NCI-H2107 treated with DMSO at 0.1 percent for 48 hours (cell line): ENCODE measurements around the gene CHID1.

Experiments used
- DNase-seq: peaks from one replicate; lab custom pipeline; 2025; ENCODE audit not compliant: unreplicated experiment; lab: John Stamatoyannopoulos, UW

CHID1 gene

DNA sequence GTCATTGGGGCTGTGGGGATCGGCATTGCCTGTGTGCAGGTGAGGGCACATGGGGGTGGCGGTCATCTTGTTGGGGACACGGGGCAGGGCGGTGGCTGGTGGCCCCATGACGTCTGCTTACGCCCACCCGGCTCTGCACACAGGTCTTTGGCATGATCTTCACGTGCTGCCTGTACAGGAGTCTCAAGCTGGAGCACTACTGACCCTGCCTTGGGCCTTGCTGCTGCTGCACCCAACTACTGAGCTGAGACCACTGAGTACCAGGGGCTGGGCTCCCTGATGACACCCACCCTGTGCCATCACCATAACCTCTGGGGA, 72.7 kb downstream of the CHID1 start:
- no peak for DNase-seq

DNA sequence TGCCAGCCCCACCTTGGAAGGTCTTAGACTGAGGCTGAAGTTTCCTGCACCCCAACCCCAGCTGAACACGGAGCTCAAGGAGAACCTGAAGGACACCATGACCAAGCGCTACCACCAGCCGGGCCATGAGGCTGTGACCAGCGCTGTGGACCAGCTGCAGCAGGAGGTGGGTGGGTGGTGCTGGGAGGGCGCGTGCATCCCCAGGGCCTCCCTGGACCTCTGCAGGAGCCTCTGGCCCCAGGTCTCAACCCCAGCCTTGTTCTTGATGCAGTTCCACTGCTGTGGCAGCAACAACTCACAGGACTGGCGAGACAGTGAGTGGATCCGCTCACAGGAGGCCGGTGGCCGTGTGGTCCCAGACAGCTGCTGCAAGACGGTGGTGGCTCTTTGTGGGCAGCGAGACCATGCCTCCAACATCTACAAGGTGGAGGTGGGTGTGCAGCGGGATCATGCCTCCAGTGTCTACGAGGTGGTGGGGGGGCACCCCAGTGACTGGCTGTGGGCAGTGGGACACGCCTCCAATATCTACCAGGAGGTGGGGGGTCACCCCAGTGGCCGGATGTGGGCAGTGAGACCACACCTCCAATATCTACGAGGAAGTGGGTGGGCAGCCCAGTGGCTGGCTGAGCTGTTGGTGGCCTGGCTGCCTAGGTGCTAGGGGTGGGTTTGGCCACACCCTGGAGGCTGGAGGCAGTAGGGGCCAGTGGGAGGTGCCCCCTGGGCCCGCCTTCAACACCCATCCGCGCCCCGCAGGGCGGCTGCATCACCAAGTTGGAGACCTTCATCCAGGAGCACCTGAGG, 73.2 kb downstream of the CHID1 start:
- no peak for DNase-seq

DNA sequence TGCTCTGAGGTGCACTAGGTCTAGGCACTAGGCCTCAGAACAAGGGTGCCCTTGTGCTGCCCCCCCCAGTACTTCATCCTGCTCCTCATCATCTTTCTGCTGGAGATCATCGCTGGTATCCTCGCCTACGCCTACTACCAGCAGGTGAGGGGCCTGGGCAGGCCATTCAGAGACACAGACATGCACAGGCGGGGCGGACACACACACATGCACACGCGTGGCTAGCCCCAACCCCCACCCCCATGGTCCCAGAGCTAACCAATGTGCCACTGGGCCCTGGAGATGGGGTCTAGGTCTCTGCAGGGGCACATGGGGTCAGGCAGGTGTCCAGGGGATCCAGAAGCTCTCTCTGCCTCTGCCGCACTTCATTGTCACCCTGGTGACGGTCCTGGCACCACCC, 73.9 kb downstream of the CHID1 start:
- DNase-seq = no peak

DNA sequence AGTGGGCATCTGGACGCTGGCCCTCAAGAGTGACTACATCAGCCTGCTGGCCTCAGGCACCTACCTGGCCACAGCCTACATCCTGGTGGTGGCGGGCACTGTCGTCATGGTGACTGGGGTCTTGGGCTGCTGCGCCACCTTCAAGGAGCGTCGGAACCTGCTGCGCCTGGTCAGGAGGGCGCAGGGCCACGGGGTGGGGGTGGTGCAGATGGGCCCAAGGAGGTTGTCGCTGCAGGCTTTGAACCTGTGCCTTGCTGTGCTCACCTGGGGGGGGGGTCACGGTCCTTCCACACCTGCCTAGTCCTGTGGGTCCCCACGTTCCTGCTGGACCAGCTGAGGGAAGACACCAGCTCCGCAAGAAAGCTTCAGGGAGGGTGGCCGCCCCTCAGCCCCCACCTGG, 74.3 kb downstream of the CHID1 start:
- no peak for DNase-seq

DNA sequence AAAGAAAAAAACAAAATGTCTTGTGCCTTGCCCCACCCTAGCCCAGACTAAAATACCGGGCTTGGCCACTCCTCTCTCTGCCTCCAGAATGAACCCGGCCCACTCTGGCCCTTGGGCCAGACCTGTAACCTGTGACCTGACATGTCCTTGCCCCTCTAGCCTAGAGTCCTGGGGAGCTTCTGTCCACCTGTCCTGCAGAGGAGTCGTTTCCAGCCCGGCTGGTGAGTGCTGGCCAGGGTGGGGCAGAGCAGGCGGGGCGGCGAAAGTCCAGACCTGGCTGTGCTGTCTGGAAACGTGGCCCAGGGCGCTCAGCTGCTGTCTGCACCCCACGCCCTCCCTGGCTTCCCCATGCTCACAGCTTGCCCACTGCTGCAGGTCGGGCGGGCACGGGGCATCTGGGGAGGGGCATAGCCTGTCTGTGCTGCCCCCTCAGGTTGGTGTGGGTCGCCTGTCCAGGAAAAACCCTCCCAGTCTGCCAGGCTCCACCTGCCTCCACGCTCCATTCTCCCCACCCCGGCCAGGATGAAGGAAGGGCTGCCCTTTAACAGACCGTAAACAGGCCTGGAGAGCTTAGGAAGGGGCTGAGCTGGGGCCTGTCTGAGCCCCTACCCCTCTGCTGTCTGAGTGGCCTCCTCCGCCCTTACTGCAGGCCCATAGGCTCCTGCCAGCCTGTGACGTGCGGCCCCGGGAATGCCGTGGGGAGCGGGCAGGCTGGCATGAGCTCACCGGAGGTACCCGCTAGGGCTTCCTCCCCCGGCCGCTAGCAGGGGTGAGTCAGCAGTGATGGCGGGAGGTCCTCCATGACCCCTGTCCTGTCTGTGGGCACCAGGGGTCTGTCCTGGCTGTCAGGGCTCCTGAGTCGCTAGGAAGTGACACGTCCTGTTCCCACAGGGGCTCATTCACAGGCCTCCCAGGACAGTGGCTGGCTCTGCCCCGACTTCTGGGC, 76.0 kb downstream of the CHID1 start:
- DNase-seq = no peak

DNA sequence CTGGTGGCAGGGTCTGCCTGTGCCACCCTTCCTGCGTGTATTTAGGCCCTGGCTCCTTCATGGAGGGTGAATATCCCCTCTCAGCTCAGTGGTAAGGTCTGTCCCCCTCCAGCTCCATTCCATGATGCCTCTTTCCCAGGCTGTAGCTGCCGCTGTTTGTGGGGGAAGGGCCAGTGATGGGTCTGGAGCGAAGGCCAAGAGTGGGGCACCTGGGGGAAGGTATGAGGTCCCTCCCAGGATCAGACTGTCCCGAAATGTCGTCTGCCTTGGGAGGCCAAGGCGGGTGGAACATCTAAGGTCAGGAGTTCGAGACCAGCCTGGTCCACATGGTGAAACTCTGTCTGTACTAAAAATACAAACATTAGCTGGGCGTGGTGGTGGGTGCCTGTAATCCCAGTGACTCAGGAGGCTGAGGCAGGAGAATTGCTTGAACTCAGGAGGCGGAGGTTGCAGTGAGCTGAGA, 76.7 kb downstream of the CHID1 start:
- DNase-seq = no peak

DNA sequence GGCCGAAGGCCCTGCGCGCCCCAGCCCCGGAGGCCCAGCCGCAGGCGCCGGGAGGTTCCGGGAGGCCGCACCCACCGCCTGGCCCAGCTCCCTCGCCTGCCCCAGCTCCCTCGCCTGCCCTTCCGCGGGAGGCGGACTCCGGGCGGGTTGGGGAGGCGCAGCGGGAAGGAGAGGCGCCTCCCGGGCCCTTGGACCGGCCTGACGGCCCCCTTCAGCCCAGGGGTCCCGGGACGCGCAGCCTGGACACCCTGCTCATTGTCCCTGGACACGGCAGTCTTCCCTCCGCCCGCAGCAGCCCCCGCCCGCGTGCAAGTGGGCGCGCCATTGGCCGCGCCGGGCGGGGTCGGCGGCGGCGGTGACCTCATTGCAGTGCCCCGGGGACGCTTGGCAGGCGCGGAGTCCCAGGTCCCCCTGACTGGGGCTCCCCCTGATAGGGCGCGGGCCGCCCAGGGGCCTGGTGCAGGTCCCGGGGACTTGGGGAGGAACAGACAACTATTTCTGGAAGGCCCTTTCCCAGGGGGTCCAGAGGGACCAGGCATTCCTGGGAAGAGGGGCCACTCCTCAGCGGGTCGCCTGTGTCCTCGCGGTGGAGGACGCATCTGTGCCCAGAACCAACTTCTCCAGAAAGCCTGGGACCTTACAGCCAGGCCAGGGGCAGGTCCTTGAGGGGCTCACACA, 77.4 kb downstream of the CHID1 start:
- DNase-seq = no peak

DNA sequence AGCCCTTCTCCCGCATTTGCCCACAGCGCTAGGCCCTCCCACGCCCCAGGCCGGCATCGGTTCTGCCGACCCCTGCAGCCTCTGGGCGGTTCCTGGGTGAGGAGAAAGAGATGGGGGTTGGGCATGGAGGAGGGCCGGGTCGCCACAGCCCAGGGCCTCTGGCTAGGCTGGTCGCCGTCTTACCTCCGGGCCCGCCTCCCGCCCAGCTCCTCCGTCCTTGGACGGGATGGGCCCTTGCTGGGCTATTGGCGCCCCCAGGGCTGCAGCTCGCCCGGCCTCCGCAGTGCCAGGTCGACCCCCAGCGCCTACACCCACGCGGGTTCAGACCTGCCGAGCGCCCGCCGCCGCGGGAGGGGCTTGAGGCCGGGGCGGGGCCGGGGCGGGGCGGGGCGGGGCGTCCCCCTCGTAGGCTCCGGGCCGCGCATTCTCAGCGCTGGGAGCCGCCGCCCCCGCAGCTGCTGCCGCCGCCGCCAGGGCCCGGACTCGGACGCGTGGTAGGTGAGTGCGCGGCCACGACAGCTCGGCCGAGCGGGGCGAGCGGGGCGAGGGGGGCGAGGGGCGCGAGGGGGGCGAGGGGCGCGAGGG, 78.0 kb downstream of the CHID1 start, which contains the start of gene CD151:
Gene CD151, plus strand, starts transcription at position 424 of the 585 bp plus-strand sequence. CDS start 3,118 bp downstream, outside the sequence.
- no peak for DNase-seq

DNA sequence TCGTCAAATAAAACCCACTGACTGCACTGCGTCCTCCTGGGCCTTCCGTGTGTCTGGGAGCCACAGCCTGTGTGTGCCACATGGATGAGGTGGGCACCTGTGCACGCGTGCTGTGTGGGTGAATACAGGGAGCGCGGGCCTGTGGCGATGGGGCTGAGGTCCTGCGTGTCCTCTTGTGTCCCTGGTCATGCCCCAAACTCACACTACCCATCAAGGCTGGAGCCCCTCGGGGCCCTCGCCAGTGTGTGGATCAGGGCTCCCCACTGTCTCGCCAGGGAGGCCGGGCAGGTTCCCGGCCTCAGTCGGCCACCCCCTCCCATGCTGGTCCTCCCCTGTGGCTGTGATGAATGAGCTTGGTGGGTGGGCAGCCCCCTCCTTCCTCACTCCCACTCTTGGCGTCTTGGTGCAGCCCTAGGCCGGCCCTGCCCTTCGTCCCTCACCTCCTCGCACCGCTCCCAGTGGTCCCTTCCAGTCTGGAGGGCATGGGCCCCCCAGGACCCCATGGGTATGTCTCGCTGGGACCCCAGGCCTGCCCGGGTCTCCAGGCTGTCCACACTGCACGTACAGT, 78.6 kb downstream of the CHID1 start:
- DNase-seq = no peak

DNA sequence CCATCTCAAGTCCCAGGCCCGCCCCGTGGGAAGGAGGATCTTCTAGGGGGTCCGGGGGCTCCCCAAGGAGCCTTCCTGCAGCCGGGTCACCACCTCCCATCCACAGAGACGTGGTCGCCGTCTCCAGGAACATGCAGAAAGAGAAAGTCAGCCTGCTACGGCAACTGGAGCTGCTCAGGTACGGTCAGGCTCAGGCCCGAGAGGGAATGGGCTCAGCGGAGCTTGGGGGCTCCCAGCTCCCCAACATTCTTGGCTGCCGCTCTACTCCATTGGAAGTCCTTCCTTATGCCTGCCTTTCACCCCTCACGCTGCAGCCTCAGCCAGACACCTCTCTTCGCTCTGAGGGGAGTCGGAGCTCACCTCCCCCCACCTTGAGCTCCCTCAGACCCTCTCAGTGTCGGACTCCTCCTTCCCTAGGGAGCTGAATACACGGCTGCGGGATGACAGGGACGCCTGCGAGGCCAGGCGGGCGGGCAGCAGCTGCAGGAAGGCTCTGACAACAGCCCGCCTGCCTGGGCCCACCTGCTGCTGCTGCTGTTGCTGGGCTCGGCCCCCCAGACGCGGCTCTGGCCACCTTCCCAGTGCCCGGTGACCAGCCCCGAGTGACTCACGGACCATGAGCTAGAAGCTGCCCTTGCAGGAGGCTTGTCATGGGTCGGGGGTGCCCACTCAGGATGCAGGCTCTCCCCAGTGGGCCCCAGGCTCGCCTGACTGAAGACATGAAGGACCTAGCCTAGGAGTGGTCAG, 79.3 kb downstream of the CHID1 start:
- no peak for DNase-seq

DNA sequence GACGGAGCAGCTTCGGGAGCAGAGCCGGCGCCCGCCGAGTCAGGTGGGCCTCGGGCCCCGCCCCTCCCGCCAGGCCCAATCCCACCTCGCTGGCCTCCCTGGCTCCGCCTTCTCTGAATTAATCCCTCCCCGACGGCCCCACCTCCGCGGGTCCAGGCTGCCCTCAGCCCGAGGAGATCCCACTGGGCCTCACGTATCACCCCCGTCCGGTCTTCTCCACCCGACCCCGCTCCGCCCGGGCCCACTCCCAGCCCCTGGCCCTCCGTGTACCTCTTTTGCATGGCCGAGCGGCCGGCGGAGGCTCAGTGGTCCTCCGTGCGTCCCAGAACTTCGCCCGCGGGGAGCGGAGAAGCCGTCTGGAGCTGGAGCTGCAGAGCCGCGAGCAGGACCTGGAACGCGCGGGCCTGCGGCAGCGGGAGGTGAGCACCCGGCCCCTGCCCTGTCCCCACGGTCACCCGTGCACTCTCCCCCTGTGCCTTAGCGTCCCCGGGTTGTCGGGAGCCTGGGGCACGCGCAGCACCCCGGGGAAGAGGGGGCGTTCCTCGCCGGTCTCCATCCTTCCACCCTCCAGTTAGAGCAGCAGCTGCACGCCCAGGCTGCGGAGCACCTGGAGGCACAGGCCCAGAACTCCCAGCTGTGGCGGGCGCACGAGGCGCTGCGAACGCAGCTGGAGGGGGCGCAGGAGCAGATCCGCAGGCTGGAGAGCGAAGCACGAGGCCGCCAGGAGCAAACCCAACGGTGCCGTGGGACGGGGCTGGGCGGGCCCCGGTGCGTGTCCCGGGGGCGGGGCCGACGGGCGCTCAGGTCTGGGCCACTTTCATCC, 80.1 kb downstream of the CHID1 start:
- DNase-seq = peak; percentile 22

DNA sequence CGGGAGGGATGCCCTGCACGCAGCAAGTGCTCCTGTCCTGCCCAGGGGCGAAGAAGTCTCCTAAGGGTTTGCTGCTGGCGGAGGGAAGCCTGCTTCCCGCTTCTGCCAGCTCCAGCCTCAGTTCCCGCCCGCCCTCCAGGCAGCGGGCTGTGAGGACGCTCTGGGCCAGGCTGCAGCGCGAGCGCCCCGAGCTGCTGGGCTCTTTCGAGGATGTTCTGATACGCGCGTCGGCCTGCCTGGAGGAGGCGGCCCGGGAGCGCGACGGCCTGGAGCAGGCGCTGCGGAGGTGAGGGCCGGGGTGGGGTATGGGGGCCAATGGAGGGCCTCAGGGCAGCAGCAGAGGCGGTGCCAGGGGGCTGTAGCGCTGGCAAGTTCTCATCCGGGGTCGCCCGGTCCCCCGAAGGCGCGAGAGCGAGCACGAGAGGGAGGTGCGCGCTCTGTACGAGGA, 80.7 kb downstream of the CHID1 start:
- DNase-seq = no peak

DNA sequence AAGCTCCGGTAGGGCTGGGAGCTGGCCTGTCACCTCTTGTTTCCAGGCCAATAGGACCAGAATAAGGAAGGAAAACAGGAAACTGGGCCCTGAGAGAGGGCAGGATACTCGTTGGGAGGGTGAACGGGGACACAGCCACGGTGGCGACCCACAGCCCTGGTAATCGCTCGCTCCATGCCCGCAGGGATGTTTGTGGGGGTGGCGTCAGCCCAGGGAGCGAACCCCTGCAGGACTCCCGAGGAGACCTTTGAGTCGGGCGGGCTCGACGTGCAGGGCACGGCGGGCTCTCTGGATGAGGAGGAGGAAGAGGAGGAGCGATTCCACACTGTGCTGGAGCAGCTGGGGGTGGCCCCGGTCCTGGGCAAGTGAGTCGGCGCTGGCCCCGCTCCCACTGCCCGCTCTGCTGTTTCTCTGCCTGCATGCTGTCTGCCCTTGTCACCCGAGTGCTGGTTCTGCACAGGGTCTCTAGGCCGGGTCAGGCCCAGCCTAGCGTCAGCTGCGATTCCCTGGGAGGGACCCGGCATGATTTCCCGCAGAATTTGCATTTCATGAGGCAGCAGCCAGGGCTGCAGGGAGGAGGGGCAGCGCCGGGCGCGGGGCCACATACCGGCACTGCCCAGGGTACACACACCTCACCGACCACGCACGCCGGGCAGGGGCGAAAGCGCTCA, 81.3 kb downstream of the CHID1 start:
- DNase-seq = no peak

DNA sequence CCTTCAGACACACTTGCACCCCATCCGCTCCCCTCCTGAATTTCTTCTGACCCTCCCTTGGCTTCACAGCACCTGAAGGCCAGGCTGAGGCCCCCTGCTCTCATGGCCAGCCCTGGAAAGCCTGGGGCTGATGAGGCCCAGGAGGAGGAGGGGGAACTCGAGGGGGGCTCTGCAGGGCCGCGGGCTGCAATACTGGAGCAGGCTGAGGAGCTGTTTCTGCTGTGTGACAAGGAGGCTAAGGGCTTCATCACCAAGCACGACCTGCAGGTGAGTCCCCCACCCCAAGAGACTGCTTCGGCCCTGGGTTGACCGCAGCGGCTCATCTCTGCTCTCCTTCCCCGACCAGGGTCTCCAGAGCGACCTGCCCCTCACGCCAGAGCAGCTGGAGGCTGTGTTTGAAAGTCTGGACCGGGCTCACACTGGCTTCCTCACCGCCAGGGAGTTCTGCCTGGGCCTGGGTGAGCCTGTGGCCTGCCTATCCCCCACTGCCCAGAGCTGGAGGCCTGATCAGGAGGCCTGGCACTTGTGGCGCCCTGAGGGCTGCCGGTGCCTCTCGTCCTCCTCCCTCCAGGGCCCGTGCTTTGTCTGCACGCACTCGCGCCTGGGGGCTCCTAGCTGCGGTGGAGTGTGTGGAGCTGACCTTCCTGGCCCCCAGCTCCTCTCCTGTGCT, 82.0 kb downstream of the CHID1 start:
- DNase-seq = no peak

DNA sequence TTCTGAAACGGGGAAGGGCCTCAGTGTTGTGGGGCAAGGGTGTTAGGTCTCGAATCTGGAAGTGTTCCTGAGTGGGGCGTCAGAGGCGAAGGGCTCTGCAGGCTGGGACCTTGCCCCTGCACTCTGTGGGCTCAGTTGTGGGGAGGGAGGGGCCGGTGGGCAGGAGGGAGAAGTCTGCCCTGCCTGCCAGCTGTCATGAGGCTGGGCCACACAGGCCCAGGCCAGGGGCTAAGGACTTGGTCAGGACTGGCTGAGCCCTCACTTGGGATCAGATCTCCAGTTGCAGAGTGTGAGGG, 82.8 kb downstream of the CHID1 start, which contains the start of gene CRACR2B:
Gene CRACR2B, plus strand, starts transcription at position 23 of the 296 bp plus-strand sequence. CDS start 689 bp downstream, outside the sequence.
- no peak for DNase-seq

DNA sequence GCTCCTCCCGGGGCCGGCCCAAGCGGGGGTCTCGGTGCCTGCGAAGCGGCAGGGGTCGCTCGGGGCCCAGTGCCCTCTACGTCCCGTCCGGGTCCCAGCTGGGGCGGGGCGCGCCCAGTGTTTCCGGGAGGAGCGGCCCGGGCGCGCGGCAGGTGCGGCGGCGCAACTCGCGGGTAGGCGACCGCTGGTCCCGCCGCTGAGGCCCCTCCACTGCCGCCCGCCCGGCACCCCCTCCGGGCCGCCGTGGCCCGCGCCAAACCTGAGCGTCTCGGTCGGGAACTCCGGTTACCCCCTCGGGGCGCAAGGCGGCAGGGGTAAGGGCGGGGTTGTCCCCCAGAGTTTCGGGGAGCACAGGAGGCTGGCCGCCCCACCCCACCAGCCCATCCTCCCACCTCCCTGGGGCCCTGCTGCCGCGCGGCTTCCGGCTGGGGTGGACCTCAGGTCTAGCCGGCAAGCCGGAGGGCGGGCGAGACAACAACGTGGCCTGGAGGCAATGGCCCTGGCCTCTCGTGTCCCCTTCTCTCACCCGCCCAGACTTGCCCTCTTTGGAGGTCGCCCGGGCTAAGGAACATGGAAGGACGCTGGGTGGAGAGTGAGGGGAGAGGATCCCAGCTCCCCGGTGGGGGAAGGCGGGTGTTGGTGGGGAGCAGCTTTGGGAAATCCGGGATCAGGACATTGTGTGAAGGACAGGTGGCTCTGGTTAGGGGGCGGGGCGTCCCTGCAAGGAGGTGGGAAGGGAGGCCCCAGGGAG, 83.3 kb downstream of the CHID1 start:
- DNase-seq = no peak

DNA sequence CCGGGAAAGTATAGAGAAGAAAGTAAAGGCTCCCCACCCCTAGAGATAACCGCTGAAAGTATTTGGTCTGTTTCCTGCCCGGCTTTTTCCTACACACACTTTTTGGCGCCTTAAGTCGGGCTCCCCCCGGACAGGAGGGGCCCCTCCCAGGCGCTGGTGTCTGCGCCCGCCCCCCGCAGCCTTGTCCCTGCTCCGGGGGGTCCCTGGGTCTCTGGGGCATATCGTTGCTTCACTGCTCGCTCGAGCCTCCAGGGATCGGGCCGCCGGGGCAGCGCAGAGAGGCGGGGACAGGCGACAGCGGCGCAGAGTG, 83.8 kb downstream of the CHID1 start:
- no peak for DNase-seq

DNA sequence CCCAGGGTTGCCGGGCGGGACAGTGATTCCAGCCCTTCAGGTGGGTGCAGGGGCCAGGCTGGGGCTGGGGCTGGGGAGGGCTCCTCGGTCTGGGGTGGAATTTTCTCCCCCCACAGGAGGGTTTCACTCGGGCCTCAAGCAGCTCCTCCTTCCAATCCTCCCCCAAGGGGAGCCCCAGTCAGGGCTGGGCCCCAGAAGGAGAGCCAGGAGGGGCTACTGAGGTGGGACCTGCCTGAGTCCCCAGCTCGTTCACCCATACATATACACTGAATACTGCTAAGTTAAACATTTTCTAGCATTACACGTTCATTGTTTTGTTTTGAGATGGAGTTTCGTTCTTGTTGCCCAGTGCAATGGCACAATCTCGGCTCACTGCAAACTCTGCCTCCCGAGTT, 84.4 kb downstream of the CHID1 start:
- DNase-seq = no peak
